Upper lobe of left lung (tissue), 6 donors: ENCODE data around the gene RAET1E. TPM values are rescaled to one million over a fixed set of nuclear protein-coding genes. Genes with fewer than 3 reads are reported as not detected.

ENCODE experiments used
- ATAC-seq, 2 donors: fragments of 200-7000 bp; cut with Tn5 transposase; one replicate each; pipeline ENCODE4 v1.9.1; 2022; ENCODE audit warnings: mild to moderate bottlenecking in 2 of 2, moderate library complexity in 2 of 2; ENCODE audit not compliant: low FRiP score in 2 of 2
- DNase-seq, 2 donors: peaks; one replicate each; pipeline ENCODE4 v3.0.0-alpha.2; 2019 to 2020
- H3K27ac ChIP-seq, 4 donors: fragments of 200-600 bp; sonication (generic); one replicate each; pipeline ENCODE4 v1.5.1; 2016 to 2019
- H3K27me3 ChIP-seq, 4 donors: fragments of 200-600 bp; sonication (generic); one replicate each; pipeline ENCODE4 v1.5.1; 2017 to 2019
- H3K36me3 ChIP-seq, 4 donors: fragments of 200-600 bp; sonication (generic); one replicate each; pipeline ENCODE4 v1.5.1; 2016 to 2019
- H3K4me1 ChIP-seq, 4 donors: fragments of 200-600 bp; sonication (generic); one replicate each; pipeline ENCODE4 v1.5.1; 2018 to 2019
- H3K4me3 ChIP-seq, 4 donors: fragments of 200-600 bp; sonication (generic); one replicate each; pipeline ENCODE4 v1.5.1; 2017 to 2019; ENCODE audit warnings: mild to moderate bottlenecking in 2 of 4, moderate library complexity in 1 of 4
- H3K9me3 ChIP-seq, 4 donors: fragments of 200-600 bp; sonication (generic); one replicate each; pipeline ENCODE4 v1.5.1; 2018 to 2019
- CTCF ChIP-seq, 6 experiments: fragments of 450-650 bp in 4 of 6; fragments of 200-600 bp in 2 of 6; sonication (generic) in 2 of 6; IDR thresholded peaks; one replicate each; pipeline ENCODE4 v1.5.1; 2016 to 2019; ENCODE audit warnings: antibody characterized with exemption in 6 of 6
- EP300 ChIP-seq, 4 donors: sonication (generic); formaldehyde crosslinking; IDR thresholded peaks; one replicate each; pipeline ENCODE4 v1.5.1; 2017; ENCODE audit warnings: antibody characterized with exemption in 4 of 4, control low read depth in 2 of 4
- POLR2A ChIP-seq, 4 donors: fragments of 450-650 bp; IDR thresholded peaks; one replicate each; pipeline ENCODE4 v1.5.1; 2016 to 2017; ENCODE audit warnings: antibody characterized with exemption in 4 of 4, mild to moderate bottlenecking in 2 of 4
- POLR2AphosphoS5 ChIP-seq, 2 donors: sonication (generic); formaldehyde crosslinking; IDR thresholded peaks; one replicate each; pipeline ENCODE4 v1.5.1; 2017; ENCODE audit warnings: antibody characterized with exemption in 2 of 2
- WGBS, 2 donors: methylation state at CpG; one replicate each; pipeline ENCODE4 v1.1.5; 2017 to 2018; 5-methylcytosine and 5-hydroxymethylcytosine counted together
- total RNA-seq, 6 donors: library from RNA; depleted of rRNA in 4 of 6; stranded (reverse); fragments of >200 nt in 4 of 6; gene quantifications; one replicate each; pipeline versions ENCODE4 v1.1.0 to v1.2.1, GENCODE V29; 2016 to 2021
- donor health status: DM: no; HTN: no; CAD: no; lungs with moderate emphysema.
- donor health status: DM: no; HTN: yes; CAD: no; lungs with severe emphysema.

RAET1E gene
- total RNA-seq, 6 donors from 2014 or later, result 0.30 to 2.3 (median 1.4) TPM; not detected in 1

- Histone ChIP-seq H3K27ac (no peak overlapping the region), H3K9me3 (peaks cover 0 to 6% (median 0%) of the 10 kb centered on the region in 4 donors), H3K27me3 (no peaks in the 10 kb centered on the region), H3K4me1 (no peaks in the 10 kb centered on the region), H3K36me3 (no peaks in the 10 kb centered on the region), H3K4me3 (no peak overlapping the region)
- WGBS, 2 donors, result 86 to 95% methylated on average over 2 of the region's 2 CpGs
- TF ChIP-seq EP300 (IDR thresholded peaks at IDR 0.05), result no peak
- no peak for TF ChIP-seq POLR2AphosphoS5 (IDR thresholded peaks at IDR 0.05)
- no peak for TF ChIP-seq CTCF (IDR thresholded peaks at IDR 0.05)
- TF ChIP-seq POLR2A (IDR thresholded peaks at IDR 0.05), result no peak
- no peak for DNase-seq
- ATAC-seq, result no peak
Measured at GRCh38 chr6:149871182-149871581, 26.7 kb downstream of the RAET1E start.

GRCh38 chr6:149869275-149869892 is 28.5 kb downstream of the RAET1E start:
- 64 to 67% methylated on average over 10 of the region's 10 CpGs for WGBS, 2 donors
- ATAC-seq (no peak), DNase-seq (no peak)
- no peak overlapping the region for H3K27ac ChIP-seq
- H3K4me3 ChIP-seq, result no peak overlapping the region
- peaks cover 0 to 6% (median 0%) of the 10 kb centered on the region in 4 donors for H3K9me3 ChIP-seq
- no peaks in the 10 kb centered on the region for H3K27me3 ChIP-seq
- no peaks in the 10 kb centered on the region for H3K36me3 ChIP-seq
- peaks cover 5 to 7% (median 5%) of the 10 kb centered on the region in 4 donors for H3K4me1 ChIP-seq
- TF ChIP-seq POLR2AphosphoS5 (IDR thresholded peaks at IDR 0.05) (no peak), POLR2A (IDR thresholded peaks at IDR 0.05) (no peak)

GRCh38 chr6:149867876-149868640 is 29.9 kb downstream of the RAET1E start:
- WGBS, 2 donors, result 64 to 68% methylated on average over 4 of the region's 4 CpGs
- ATAC-seq, result no peak
- H3K36me3 ChIP-seq, result no peaks in the 10 kb centered on the region
- no peak for DNase-seq
- H3K9me3 ChIP-seq, result peaks cover 0 to 6% (median 0%) of the 10 kb centered on the region in 4 donors
- H3K27ac ChIP-seq, result no peak overlapping the region
- H3K4me3 ChIP-seq, result no peak overlapping the region
- no peak for TF ChIP-seq POLR2A (IDR thresholded peaks at IDR 0.05)
- TF ChIP-seq CTCF (IDR thresholded peaks at IDR 0.05), result no peak
- TF ChIP-seq EP300 (IDR thresholded peaks at IDR 0.05), result no peak
- TF ChIP-seq POLR2AphosphoS5 (IDR thresholded peaks at IDR 0.05), result no peak
- peaks cover 6 to 14% (median 7%) of the 10 kb centered on the region in 4 donors for H3K4me1 ChIP-seq
- H3K27me3 ChIP-seq, result no peaks in the 10 kb centered on the region

- peak in 5 of 6 experiments; percentile 21 to 69 (median 56) for TF ChIP-seq CTCF (IDR thresholded peaks at IDR 0.05)
- no peak for TF ChIP-seq POLR2A (IDR thresholded peaks at IDR 0.05)
- no peak for TF ChIP-seq EP300 (IDR thresholded peaks at IDR 0.05)
- TF ChIP-seq POLR2AphosphoS5 (IDR thresholded peaks at IDR 0.05), result no peak
- ATAC-seq (peak; percentile 59 to 72), DNase-seq (no peak)
- Histone ChIP-seq H3K4me1 (peaks cover 13 to 36% (median 23%) of the 10 kb centered on the region in 4 donors), H3K36me3 (no peaks in the 10 kb centered on the region), H3K27me3 (no peaks in the 10 kb centered on the region), H3K9me3 (no peaks in the 10 kb centered on the region), H3K27ac (peak overlapping the region; percentile 89 to 93 (median 90)), H3K4me3 (peak overlapping the region; percentile 38 to 91 (median 79))
- WGBS, 2 donors, result 21 to 38% methylated on average over 12 to 23 of the region's 23 CpGs
Measured at GRCh38 chr6:149864578-149865535, 33.1 kb downstream of the RAET1E start.
